ENCODE results near the gene PARD3. TPM values are rescaled to one million over a fixed set of nuclear protein-coding genes. Genes with fewer than 3 reads are reported as not detected.

PARD3 gene
- total RNA-seq, 1 experiment from 2014 or later, result 51.8 TPM

GRCh38 chr10:34147641-34148304 lies 667.3 kb downstream of the PARD3 start:
- DNase-seq (ENCODE audit: low spot score) (no peak), ATAC-seq (no peak)
- no peak overlapping the region for H3K4me3 Mint-ChIP-seq
- no peak overlapping the region for H3K27ac Mint-ChIP-seq
- no peaks in the 10 kb centered on the region for H3K9me3 Mint-ChIP-seq
- CTCF ChIA-PET, result no interaction called here
- TF ChIP-seq NR3C1 (CRISPR knock-in tag; conservative IDR thresholded peaks at IDR 0.05; ENCODE audit: low read depth), result no peak
- TF ChIP-seq CREM (CRISPR knock-in tag; IDR thresholded peaks at IDR 0.05), result no peak
- TF ChIP-seq SP1 (CRISPR knock-in tag; conservative IDR thresholded peaks at IDR 0.05), result no peak
- TF ChIP-seq ZSCAN18 (CRISPR knock-in tag; IDR thresholded peaks at IDR 0.05), result no peak
- TF ChIP-seq USF1 (CRISPR knock-in tag; IDR thresholded peaks at IDR 0.05), result no peak
- TF ChIP-seq TP53 (CRISPR knock-in tag; IDR thresholded peaks at IDR 0.05), result no peak
- H3K27me3 Mint-ChIP-seq (ENCODE audit: low read depth), result no peaks in the 10 kb centered on the region
- no peaks in the 10 kb centered on the region for H3K4me1 Mint-ChIP-seq
- POLR2A ChIA-PET, result no interaction called here
- no peaks in the 10 kb centered on the region for H3K36me3 Mint-ChIP-seq

- H3K27me3 Mint-ChIP-seq (ENCODE audit: low read depth), result no peaks in the 10 kb centered on the region
- H3K4me1 Mint-ChIP-seq, result peaks cover 6% of the 10 kb centered on the region
- ChIA-PET POLR2A (no interaction called here), CTCF (no interaction called here)
- DNase-seq (ENCODE audit: low spot score), result no peak
- ATAC-seq, result no peak
- H3K27ac Mint-ChIP-seq, result no peak overlapping the region
- no peaks in the 10 kb centered on the region for H3K9me3 Mint-ChIP-seq
- H3K36me3 Mint-ChIP-seq, result no peaks in the 10 kb centered on the region
- no peak overlapping the region for H3K4me3 Mint-ChIP-seq
- TF ChIP-seq GABPB1 (CRISPR knock-in tag; IDR thresholded peaks at IDR 0.05), result no peak
- no peak for TF ChIP-seq IRF1 (CRISPR knock-in tag; IDR thresholded peaks at IDR 0.05)
- TF ChIP-seq TEAD4 (CRISPR knock-in tag; IDR thresholded peaks at IDR 0.05), result no peak
- no peak for TF ChIP-seq NR3C1 (CRISPR knock-in tag; conservative IDR thresholded peaks at IDR 0.05; ENCODE audit: low read depth)
- no peak for TF ChIP-seq ATF1 (CRISPR knock-in tag; IDR thresholded peaks at IDR 0.05)
- no peak for TF ChIP-seq NFATC4 (CRISPR knock-in tag; IDR thresholded peaks at IDR 0.05)
- TF ChIP-seq ZNF416 (CRISPR knock-in tag; IDR thresholded peaks at IDR 0.05), result no peak
- no peak for TF ChIP-seq SOX15 (CRISPR knock-in tag; IDR thresholded peaks at IDR 0.05)
- no peak for TF ChIP-seq IRF2 (CRISPR knock-in tag; IDR thresholded peaks at IDR 0.05; ENCODE audit: borderline replicate concordance, low read depth)
- TF ChIP-seq OVOL2 (CRISPR knock-in tag; IDR thresholded peaks at IDR 0.05; ENCODE audit: borderline replicate concordance), result no peak
Measured at GRCh38 chr10:34145715-34146114, 669.4 kb downstream of the PARD3 start.

GRCh38 chr10:34143466-34143865 lies 671.6 kb downstream of the PARD3 start:
- ATAC-seq (no peak), DNase-seq (ENCODE audit: low spot score) (no peak)
- Mint-ChIP-seq H3K9me3 (no peaks in the 10 kb centered on the region), H3K36me3 (no peaks in the 10 kb centered on the region), H3K4me1 (peaks cover 12% of the 10 kb centered on the region), H3K4me3 (no peak overlapping the region), H3K27ac (no peak overlapping the region), H3K27me3 (ENCODE audit: low read depth) (no peaks in the 10 kb centered on the region)
- ChIA-PET POLR2A (no interaction called here), CTCF (no interaction called here)
- no peak for TF ChIP-seq AFF4 (CRISPR knock-in tag; IDR thresholded peaks at IDR 0.05; ENCODE audit: borderline replicate concordance)
- no peak for TF ChIP-seq GTF2I (CRISPR knock-in tag; conservative IDR thresholded peaks at IDR 0.05)
- TF ChIP-seq ZNF425 (CRISPR knock-in tag; conservative IDR thresholded peaks at IDR 0.05), result no peak
- TF ChIP-seq MYBL2 (CRISPR knock-in tag; IDR thresholded peaks at IDR 0.05), result no peak
- no peak for TF ChIP-seq ZMAT4 (CRISPR knock-in tag; IDR thresholded peaks at IDR 0.05)
- TF ChIP-seq ZSCAN18 (CRISPR knock-in tag; IDR thresholded peaks at IDR 0.05), result no peak
- no peak for TF ChIP-seq ATF2 (CRISPR knock-in tag; IDR thresholded peaks at IDR 0.05; ENCODE audit: borderline replicate concordance, low read depth)
